DMS79 (cell line): ENCODE data around the gene UGT1A8.
"Not testable (repeated sequence)": the region's sequence is repeated elsewhere in the genome, so short reads cannot be mapped to it uniquely, and the experiment has no call there.

Experiments used
- DNase-seq: peaks from one replicate; lab custom pipeline; 2025; lab: John Stamatoyannopoulos, UW

UGT1A8 gene

DNA sequence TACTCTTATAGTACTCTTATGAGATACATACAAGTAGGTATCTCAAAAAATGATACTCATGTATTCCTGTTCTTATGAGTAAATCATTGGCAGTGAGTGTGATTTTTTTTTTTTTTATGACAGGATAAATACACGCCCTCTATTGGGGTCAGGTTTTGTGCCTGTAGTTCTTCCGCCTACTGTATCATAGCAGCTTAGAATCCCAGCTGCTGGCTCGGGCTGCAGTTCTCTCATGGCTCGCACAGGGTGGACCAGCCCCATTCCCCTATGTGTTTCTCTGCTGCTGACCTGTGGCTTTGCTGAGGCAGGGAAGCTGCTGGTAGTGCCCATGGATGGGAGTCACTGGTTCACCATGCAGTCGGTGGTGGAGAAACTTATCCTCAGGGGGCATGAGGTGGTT, at the start of gene UGT1A8:
Gene UGT1A8 (plus strand): TSS at position 158 of the 400 bp plus-strand sequence. CDS start 75 bp downstream, at position 233.
- not testable (repeated sequence) for DNase-seq

DNA sequence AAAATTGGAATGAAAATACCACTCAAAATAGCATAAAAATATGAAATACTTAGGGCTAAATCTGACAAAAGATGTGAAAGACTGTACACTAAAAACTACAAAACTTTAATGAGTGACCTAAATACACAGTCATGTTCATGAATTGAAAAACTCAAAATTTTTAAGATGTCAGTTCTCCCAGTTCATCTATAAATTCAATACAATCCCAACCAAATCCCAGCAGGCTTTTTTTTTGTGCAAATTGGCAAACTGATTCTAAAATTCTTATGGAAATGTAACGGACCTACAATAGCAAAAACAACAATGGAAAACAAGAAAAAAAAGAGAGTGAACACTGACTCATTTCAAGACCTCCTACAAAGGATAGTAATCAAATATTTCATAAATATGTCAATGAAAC, 46.4 kb upstream of the UGT1A8 start:
- DNase-seq, result no peak

DNA sequence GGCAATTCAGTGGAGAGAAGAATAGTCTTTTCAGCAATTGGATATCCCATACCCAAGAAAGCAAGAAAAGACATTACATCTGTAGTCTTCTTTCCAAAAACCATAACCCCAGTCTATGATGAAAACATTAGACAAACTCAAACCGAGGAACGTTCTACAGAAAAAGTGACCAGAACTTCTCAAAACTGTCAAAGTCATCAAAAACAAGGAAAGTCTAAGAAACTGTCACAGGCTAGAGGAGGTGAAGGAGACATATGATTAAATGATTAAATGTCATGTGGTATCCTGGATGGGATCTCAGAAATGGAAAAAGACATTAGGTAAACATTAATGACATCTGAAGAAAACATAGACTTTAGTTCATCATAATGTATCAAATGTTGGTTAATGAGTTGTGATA, 46.0 kb upstream of the UGT1A8 start:
- DNase-seq, result no peak

DNA sequence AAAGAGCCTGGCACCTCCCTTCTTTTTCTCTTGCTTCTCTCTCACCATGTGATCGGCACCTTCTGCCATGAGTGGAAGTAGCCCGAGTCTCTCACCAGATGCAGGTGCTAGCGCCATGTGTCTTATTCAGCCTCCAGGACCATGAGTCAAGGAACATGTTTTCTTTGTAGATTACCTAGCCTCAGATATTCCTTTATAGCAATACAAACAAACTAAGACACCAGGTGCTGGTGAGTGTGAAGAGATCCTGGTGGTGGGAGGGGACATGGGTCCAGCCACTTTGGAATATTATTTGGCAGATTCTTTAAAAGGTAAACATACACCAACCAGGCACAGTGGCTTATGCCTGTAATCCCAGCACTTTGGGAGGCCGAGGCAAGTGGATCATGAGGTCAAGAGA, 45.0 kb upstream of the UGT1A8 start:
- DNase-seq, result no peak

DNA sequence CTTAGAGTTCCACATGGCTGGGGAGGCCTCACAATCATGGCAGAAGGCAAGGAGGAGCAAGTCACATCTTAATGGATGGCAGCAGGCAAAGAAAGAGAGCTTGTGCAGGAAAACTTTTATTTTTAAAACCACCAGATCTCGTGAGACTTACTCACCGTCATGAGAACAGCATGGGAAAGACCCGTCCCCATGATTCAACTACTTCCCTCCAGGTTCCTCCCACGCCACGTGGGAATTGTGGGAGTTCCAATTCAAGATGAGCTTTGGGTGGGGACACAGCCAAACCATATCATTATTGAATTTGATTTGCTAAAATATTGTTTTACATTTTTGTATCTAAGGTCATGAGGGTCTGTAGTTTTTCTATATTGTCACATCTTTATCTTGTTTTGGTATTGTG, 40.1 kb upstream of the UGT1A8 start:
- DNase-seq, result not testable (repeated sequence)

DNA sequence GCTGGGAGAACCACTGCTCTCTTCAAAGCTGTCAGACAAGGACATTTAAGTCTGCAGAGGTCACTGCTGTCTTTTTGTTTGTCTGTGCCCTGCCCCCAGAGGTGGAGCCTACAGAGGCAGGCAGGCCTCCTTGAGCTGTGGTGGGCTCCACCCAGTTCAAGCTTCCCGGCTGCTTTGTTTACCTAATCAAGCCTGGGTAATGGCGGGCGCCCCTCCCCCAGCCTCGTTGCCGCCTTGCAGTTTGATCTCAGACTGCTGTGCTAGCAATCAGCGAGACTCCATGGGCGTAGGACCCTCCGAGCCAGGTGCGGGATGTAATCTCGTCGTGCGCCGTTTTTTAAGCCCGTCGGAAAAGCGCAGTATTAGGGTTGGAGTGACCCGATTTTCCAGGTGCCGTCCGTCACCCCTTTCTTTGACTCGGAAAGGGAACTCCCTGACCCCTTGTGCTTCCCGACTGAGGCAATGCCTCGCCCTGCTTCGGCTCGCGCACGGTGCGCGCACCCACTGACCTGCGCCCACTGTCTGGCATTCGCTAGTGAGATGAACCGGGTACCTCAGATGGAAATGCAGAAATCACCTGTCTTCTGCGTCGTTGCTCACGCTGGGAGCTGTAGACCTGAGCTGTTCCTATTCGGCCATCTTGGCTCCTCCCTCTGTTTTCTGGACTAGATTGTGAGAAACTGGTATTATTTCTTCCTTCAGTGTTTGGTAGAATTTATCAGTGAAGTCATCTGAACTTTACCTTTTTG, 34.0 kb upstream of the UGT1A8 start:
- not testable (repeated sequence) for DNase-seq

DNA sequence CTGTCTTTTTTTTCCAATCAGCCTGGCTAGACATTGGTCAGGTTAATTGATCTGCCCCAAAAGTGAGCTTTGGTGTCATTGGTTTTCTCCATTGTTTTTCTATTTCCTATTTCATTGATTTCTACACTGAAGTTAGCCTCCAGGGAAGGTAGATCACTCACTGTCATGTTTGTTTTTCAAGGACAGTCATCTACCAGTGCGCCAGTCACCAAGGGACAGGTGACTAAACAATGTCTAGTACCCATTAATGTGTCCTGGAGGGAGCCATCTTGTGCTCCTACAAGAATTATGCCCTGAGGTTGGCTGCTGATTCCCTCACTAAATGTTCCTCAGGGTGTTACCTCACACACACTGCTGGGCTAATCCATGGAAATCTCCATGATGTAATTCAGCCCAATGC, 33.2 kb upstream of the UGT1A8 start:
- no peak for DNase-seq

DNA sequence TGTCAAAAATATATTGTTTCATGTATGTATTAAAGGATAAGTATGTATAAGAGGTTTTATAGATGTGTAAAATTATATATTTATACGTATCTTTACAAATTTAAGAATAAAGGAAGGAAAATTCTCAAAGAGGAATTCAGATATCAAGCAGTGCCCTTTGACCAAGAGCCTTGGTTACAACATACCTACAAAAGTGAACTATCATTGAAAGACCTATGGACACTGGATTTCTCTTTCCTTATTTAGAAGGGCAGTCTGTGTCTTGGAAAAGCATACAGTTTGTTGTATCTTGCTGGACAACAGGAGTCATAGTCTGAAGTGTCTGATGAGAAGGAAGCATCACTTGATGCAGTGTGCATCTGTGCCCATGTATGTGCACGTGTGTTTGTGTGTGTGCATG, 29.0 kb upstream of the UGT1A8 start:
- no peak for DNase-seq

DNA sequence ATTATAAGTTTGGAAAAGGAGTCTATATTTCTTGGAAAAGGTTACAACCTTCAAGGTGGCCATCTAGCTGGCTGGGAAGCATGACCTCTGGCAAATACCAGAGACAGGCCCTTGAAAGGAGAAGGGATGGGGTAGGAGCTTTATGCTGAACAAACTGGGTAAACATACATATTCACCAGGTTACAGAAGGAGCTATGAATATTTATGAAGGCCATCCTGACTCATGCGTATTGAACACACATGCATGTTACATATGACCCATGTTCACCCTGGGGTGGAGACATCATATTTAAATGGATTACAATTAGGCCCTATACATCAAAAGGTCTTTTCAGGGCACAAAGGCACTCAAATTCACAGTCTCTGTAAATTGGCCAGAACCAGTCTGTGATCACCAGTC, 24.7 kb upstream of the UGT1A8 start:
- DNase-seq, result not testable (repeated sequence)

DNA sequence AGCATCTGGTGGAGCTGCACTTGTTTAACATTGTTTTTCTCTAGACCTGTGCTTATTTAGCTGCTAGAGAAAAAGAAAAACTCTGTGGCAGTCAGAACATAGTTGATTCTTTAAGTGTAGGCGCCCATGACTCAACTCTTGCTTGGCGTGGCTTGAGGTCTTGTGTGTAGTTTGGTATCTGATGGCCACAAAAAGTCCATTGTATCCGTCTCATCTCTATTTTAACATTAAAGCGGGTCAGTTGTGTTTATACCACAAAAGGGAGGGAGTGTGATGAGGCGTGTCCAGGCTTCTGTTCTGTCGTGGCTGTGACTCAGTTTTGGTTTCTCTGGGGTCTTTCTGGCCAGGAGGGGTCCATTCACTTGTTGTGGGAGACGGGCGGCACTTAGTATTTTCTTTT, 24.2 kb upstream of the UGT1A8 start:
- DNase-seq, result no peak

DNA sequence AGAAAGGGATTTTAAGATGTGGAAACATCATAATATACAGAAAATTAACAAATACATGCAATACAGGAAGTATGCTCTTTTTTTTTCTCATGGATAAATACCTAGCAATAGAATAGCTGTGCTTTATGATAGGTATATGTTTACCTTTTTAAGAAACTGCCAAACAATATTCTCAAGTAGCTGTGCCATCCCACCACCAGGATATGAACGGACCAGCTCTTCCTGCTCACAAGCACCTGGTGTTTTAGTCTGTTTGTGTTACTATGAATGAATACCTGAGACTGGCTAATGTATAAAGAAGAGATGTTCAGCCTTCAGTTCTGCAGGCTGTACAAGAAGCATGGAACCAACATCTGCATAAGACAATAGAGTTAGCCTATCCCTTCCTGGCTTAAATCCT, 19.9 kb upstream of the UGT1A8 start:
- no peak for DNase-seq

DNA sequence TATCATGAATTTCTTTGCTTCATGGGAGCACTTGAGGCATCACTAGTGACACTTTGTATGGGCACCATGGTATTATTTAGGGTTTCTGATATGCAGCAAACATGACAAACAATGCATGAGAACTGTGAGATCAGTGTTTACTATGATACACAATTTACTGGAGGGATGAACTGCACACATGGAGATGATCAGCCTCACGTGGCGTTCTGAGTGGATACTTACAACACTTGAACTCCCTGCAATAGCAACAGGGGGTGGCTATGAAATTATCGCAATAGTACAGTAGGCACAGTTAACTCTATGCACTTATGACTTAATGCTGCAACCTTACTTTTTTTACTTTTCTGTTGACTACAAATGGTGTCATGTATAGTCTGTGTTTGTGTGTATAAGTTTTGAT, 18.5 kb upstream of the UGT1A8 start:
- DNase-seq, result no peak

DNA sequence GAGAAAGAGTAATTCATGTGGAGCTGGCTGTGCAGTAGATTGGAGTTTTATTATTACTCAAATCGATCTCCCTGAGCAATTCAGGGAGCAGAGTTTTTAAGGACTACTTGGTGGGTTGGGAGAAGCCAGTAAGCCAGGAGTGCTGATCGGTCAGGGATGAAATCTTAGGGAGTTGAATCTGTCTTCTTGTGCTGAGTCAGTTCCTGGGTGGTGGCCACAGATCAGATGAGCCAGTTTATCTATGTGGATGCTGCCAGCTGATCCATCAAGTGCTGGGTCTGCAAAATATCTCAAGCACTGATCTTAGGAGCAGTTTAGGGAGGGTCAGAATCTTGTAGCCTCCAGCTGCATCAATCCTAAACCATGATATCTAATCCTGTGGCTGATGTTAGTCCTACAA, 17.0 kb upstream of the UGT1A8 start:
- DNase-seq, result no peak

DNA sequence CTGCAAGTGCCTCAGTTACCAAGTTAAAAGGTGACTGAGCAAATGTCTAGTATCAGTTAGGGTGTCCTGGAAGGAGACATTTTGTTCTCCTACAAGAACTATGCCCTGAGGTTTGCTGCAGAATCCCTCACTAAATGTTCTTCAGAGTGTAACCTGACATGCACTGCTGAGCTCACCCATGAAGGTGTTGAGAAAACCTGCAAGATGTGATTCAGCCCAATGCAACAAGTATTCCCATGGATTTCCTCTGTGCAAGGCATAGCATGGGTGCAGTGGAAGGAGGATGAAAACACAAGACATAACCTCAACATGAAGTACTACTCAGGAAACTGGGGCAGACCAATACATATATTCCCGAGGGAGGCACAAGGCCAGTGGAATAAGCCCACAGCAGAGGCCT, 15.4 kb upstream of the UGT1A8 start:
- no peak for DNase-seq

DNA sequence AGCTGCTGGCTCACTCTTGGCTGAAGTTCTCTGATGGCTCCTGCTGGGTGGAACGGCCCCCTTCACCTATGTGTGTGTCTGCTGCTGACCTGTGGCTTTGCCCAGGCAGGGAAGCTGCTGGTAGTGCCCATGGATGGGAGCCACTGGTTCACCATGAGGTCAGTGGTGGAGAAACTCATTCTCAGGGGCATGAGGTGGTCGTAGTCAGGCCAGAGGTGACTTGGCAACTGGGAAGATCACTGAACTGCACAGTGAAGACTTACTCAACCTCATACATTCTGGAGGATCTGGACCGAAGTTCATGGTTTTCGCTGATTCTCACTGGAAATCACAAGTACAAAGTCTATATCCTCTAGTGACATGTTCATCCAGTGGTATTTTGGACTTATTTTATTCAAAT, 13.9 kb upstream of the UGT1A8 start:
- DNase-seq, result no peak

DNA sequence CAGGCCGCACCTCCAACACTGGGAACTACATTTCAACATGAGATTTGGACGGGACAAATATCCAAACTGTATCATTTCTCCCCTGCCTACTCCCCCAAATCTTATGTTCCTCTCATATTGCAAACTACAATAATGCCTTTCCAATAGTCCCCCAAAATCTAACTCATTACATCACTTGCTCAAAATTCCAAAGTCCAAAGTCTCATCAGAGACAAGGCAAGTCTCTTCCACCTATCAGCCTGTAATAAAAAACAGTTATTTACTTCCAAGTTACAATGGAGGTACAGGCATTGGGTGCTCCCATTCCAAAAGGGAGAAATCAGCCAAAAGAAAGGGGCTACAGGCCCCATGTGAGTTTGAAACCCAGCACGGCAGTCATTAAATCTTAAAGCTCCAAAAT, 12.6 kb upstream of the UGT1A8 start:
- no peak for DNase-seq

DNA sequence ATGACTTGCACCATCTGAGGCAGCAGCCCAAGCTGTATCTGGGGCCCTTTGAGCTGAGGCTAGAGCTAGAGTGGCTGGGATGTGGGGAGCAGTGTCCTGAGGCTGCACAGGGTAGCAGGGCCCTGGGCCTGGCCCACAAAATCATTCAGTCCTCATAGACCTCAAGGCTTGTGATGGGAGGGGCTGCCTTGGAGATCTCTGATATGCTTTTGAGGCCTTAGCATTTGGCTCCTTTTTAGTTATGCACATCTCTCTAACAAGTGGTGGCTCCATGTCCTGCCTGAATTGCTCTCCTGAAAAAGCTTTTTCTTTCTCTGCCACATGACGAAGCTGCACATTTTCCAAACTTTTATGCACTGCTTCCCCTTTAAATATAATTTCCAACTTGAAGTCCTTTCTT, 11.8 kb upstream of the UGT1A8 start:
- DNase-seq, result no peak

DNA sequence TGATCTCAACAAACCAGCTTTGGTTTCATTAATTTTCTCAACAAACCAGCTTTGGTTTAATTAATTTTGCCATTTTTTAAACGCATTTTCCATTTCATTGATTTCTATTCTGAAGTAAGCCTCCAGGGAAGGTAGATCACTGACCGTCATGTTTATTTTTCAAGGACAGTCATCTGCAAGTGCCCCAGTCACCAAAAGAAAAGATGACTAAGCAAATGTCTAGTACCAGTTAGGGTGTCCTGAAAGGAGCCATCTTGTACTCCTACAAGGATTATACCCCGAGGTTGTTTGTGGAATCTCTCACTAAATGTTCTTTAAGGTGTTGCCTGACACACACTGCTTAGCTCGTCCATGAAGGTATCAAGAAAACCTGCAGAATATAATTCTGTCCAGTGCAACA, 6.1 kb upstream of the UGT1A8 start:
- no peak for DNase-seq

DNA sequence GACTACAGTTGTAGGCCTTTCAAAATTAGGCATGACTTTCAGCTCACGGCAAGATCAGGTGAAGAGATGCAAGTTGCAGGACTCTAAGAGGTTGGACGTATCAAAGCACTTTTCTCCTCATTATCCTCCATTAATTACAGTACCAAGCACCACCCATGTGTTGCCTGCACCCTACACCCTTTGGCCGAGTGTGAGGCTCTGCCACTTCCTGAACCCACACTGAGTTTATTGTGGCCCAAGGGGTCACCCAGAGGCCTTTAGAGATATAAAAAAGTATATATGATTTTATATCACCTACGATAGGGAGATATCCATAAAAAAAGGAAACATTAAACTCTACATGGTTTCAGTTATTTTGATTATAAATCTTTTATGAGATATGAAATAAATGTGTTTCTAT, 2.8 kb downstream of the UGT1A8 start:
- no peak for DNase-seq

DNA sequence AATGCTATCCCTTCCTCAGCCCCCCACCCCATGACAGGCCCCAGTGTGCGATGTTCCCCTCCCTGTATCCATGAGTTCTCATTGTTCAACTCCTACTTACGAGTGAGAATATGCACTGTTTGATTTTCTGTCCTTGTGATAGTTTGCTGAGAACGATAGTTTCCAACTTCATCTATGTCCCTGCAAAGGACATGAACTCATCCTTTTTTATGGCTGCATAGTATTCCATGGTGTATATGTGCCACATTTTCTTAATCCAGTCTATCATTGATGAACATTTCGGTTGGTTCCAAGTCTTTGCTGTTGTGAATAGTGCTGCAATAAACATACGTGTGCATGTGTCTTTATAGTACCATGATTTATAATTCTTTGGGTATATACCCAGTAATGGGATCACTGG, 4.4 kb downstream of the UGT1A8 start:
- DNase-seq, result not testable (repeated sequence)

DNA sequence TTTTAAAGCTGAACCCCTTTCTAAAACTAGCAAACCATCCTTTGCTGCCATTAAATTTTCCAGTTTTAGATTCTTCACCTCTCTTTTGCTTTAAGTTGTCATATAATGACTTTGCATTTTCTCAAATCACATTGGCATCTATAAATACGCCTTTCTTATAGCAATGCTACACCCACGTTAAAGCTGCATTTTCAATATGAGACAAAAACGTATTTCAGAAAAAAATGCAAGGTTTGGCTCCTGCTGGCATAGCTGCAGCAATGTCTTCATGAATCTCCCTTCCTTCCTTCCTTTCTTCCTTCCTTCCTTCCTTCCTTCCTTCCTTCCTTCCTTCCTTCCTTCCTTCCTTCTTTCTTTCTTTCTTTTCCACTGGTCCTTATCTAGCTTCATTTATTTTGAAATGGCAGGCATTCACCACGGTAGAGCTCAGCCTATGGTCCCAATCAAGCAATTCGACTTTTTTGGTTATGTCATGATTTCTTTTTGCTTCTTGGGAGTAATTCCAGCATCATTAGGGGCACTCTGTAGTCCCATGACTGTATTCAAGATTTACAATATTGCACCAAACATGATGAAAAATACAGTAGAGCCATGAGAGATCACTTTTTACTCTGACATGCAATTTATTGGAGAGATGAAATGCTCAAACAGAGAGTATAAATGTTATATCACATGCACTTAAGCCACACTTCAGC, 10.0 kb downstream of the UGT1A8 start:
- no peak for DNase-seq

DNA sequence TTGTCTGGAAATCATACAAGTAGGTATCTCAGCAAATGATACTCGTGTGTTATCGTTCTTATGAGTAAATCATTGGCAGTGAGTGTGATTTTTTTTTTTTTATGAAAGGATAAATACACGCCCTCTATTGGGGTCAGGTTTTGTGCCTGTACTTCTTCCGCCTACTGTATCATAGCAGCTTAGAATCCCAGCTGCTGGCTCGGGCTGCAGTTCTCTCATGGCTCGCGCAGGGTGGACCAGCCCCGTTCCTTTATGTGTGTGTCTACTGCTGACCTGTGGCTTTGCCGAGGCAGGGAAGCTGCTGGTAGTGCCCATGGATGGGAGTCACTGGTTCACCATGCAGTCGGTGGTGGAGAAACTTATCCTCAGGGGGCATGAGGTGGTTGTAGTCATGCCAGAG, 18.9 kb downstream of the UGT1A8 start, which contains the start of gene UGT1A10:
Gene UGT1A10 (plus strand): TSS at position 143 of the 400 bp plus-strand sequence. CDS start 75 bp downstream, at position 218.
- not testable (repeated sequence) for DNase-seq

DNA sequence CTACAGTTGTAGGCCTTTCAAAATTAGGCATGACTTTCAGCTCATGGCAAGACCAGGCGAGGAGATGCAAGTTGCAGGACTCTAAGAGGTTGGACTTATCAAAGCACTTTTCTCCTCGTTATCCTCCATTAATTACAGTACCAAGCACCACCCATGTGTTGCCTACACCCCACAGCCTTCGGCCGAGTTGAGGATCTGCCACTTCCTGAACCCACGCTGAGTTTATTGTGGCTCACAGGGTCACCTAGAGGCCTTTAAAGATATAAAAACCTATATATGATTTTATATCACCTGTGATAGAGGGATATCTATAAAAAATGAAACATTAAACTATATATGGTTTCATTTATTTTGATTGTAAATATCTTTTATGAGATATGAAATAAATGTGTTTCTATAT, 21.4 kb downstream of the UGT1A8 start:
- DNase-seq, result no peak

DNA sequence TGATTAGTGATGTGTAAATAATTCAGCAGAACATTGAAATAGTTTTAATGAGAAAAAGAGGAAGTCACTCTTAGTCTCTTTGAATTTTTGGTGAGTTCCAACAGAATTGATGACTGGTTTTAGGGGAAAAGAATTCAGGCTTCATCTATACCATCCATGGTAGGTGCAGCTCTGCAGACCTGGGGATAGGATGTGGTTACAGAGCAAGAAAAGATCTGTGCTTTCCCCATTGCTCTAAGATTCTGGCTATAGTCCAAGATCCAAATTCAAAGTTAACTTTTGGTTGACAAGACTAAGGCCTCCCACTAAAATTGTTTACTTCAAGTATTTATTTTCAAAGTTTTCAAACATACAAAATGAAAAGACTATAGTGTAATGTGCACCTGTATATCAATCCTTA, 22.4 kb downstream of the UGT1A8 start:
- DNase-seq, result no peak
